Keratinocyte (primary cell): ENCODE data around the gene THOC1. TPM values are rescaled to one million over a fixed set of nuclear protein-coding genes. Genes with fewer than 3 reads are reported as not detected.

Experiments used
- DNase-seq: peaks from one replicate; pipeline ENCODE4 v3.0.0-alpha.2; 2011; ENCODE audit warnings: low read depth, missing footprints, low spot score
- FAIRE-seq: peaks from 2 replicates; lab custom pipeline; 2011; peaks lifted over from hg19 to GRCh38; lab: Jason Lieb, UNC
- H2AFZ ChIP-seq: 2 replicates; pipeline ENCODE4 v1.6.0; 2012; ENCODE audit warnings: low read length, control low read depth, inconsistent platforms; ENCODE audit not compliant: control insufficient read depth
- H3K27ac ChIP-seq: 2 replicates; pipeline ENCODE4 v1.5.1; 2011; ENCODE audit warnings: low read length; ENCODE audit not compliant: control insufficient read depth, insufficient read depth
- H3K27me3 ChIP-seq: 3 replicates; pipeline ENCODE4 v1.6.0; 2011; ENCODE audit warnings: low read length; ENCODE audit not compliant: control insufficient read depth, insufficient read depth; ENCODE audit errors: extremely low read depth
- H3K36me3 ChIP-seq, 2 experiments: 2 replicates in 1 of 2; 3 replicates in 1 of 2; pipeline ENCODE4 v1.5.1; 2011; ENCODE audit warnings: low read length in 2 of 2, mild to moderate bottlenecking in 1 of 2; ENCODE audit not compliant: control insufficient read depth in 2 of 2, insufficient read depth in 2 of 2; ENCODE audit errors: extremely low read depth in 1 of 2
- H3K4me1 ChIP-seq: 3 replicates; pipeline ENCODE4 v1.5.1; 2011; ENCODE audit warnings: low read length; ENCODE audit not compliant: control insufficient read depth, insufficient read depth; ENCODE audit errors: extremely low read depth
- H3K4me2 ChIP-seq: 3 replicates; pipeline ENCODE4 v1.6.0; 2011; ENCODE audit warnings: low read depth, low read length; ENCODE audit not compliant: control insufficient read depth, insufficient read depth; ENCODE audit errors: extremely low read depth
- H3K4me3 ChIP-seq, 3 experiments: fragments of 200-600 bp in 1 of 3; sonication (generic) in 1 of 3; 2 replicates in 2 of 3; 3 replicates in 1 of 3; pipeline ENCODE4 v1.5.1; 2011 to 2016; ENCODE audit warnings: low read length in 3 of 3, mild to moderate bottlenecking in 3 of 3, control low read depth in 2 of 3, inconsistent platforms in 1 of 3, low read depth in 1 of 3, mixed read lengths in 1 of 3, mixed run types in 1 of 3, moderate library complexity in 1 of 3; ENCODE audit not compliant: control insufficient read depth in 2 of 3, insufficient read depth in 2 of 3; ENCODE audit errors: extremely low read depth in 1 of 3
- H3K79me2 ChIP-seq: 2 replicates; pipeline ENCODE4 v1.6.0; 2012; ENCODE audit warnings: low read length; ENCODE audit not compliant: control insufficient read depth, insufficient read depth
- H3K9ac ChIP-seq: 3 replicates; pipeline ENCODE4 v1.6.0; 2011; ENCODE audit warnings: low read length; ENCODE audit not compliant: control insufficient read depth, insufficient read depth; ENCODE audit errors: extremely low read depth
- H3K9me1 ChIP-seq: 3 replicates; pipeline ENCODE4 v1.6.0; 2011; ENCODE audit warnings: low read length; ENCODE audit not compliant: control insufficient read depth, insufficient read depth; ENCODE audit errors: extremely low read depth
- H3K9me3 ChIP-seq: 2 replicates; pipeline ENCODE4 v1.5.1; 2012; ENCODE audit warnings: low read depth, low read length; ENCODE audit not compliant: control insufficient read depth
- H4K20me1 ChIP-seq: 3 replicates; pipeline ENCODE4 v1.6.0; 2011; ENCODE audit warnings: low read length; ENCODE audit not compliant: control insufficient read depth, insufficient read depth; ENCODE audit errors: extremely low read depth
- CTCF ChIP-seq, 3 experiments: IDR thresholded peaks in 1 of 3; conservative IDR thresholded peaks in 1 of 3; optimal IDR thresholded peaks in 1 of 3; 2 replicates in 2 of 3; 3 replicates in 1 of 3; pipeline versions ENCODE3 to v1.5.1; 2011; ENCODE audit warnings: low read length in 3 of 3, mild to moderate bottlenecking in 3 of 3, moderate library complexity in 2 of 3, control low read depth in 1 of 3, inconsistent platforms in 1 of 3; ENCODE audit not compliant: insufficient read depth in 2 of 3; ENCODE audit errors: extremely low read depth in 1 of 3
- EZH2 ChIP-seq: IDR thresholded peaks from one replicate; pipeline ENCODE4 v1.6.1; 2012; ENCODE audit warnings: inconsistent platforms, mild to moderate bottlenecking, low read length, moderate library complexity
- dilution Hi-C: fragments of 300-500 bp; cut with MboI; formaldehyde crosslinking; loops from one replicate; pipeline ENCODE4 v1.7.0; 2020; ENCODE audit warnings: low sequenced_read_pairs; ENCODE audit not compliant: extremely low pct_ligation_motif_present
- polyA plus RNA-seq, 5 experiments: library from polyadenylated mRNA; depleted of rRNA in 3 of 5; stranded (reverse) in 3 of 5; stranded (forward) in 1 of 5; unstranded in 1 of 5; fragments of >200 nt; gene quantifications; 1 replicate in 1 of 5; 2 replicates in 3 of 5; 3 replicates in 1 of 5; pipeline versions ENCODE4 v1.2.1 to v1.2.3, GENCODE V29; 2011 to 2012; ENCODE audit warnings: missing spikeins in 2 of 5, low read depth in 1 of 5, low replicate concordance in 1 of 5

The THOC1 gene
- polyA plus RNA-seq, 1 donor (not counting 4 experiments of a cell fraction or from before 2014, with no cell fraction given) = 35.8 TPM

GRCh38 chr18:253121-253520, 14.7 kb downstream of the THOC1 start:
- H4K20me1 ChIP-seq = no peaks in the 10 kb centered on the region
- H3K9ac ChIP-seq = no peak overlapping the region
- no peaks in the 10 kb centered on the region for H3K9me3 ChIP-seq
- no peak overlapping the region for H2AFZ ChIP-seq
- peaks cover 6 to 13% of the 10 kb centered on the region in 2 experiments for H3K36me3 ChIP-seq
- TF ChIP-seq EZH2 = no peak
- TF ChIP-seq CTCF (optimal IDR thresholded peaks at IDR 0.05 in 1 of 3, IDR thresholded peaks at IDR 0.05 in 1 of 3, conservative IDR thresholded peaks at IDR 0.05 in 1 of 3; ENCODE audit: extremely low read depth in 1 of 3, insufficient read depth in 2 of 3, low read length in 3 of 3) = no peak
- dilution Hi-C loops = no loop called here
- no peaks in the 10 kb centered on the region for H3K79me2 ChIP-seq
- H3K4me1 ChIP-seq = no peaks in the 10 kb centered on the region
- H3K27me3 ChIP-seq = no peaks in the 10 kb centered on the region
- no peak for DNase-seq
- H3K4me2 ChIP-seq = no peak overlapping the region
- no peak for FAIRE-seq
- no peaks in the 10 kb centered on the region for H3K9me1 ChIP-seq
- H3K4me3 ChIP-seq = no peak overlapping the region
- H3K27ac ChIP-seq = no peak overlapping the region

GRCh38 chr18:251572-251971, 16.3 kb downstream of the THOC1 start:
- DNase-seq (no peak), FAIRE-seq (no peak)
- H3K9me1 ChIP-seq = no peaks in the 10 kb centered on the region
- H3K4me3 ChIP-seq = no peak overlapping the region
- dilution Hi-C loops = no loop called here
- peaks cover 5 to 12% of the 10 kb centered on the region in 2 experiments for H3K36me3 ChIP-seq
- no peaks in the 10 kb centered on the region for H4K20me1 ChIP-seq
- H3K27ac ChIP-seq = no peak overlapping the region
- H2AFZ ChIP-seq = no peak overlapping the region
- H3K9me3 ChIP-seq = no peaks in the 10 kb centered on the region
- no peak for TF ChIP-seq EZH2
- TF ChIP-seq CTCF (optimal IDR thresholded peaks at IDR 0.05 in 1 of 3, IDR thresholded peaks at IDR 0.05 in 1 of 3, conservative IDR thresholded peaks at IDR 0.05 in 1 of 3; ENCODE audit: extremely low read depth in 1 of 3, insufficient read depth in 2 of 3, low read length in 3 of 3) = no peak
- H3K4me1 ChIP-seq = no peaks in the 10 kb centered on the region
- H3K4me2 ChIP-seq = no peak overlapping the region
- H3K9ac ChIP-seq = no peak overlapping the region
- no peaks in the 10 kb centered on the region for H3K79me2 ChIP-seq
- H3K27me3 ChIP-seq = no peaks in the 10 kb centered on the region
